KG1 (cell line): ENCODE measurements around the gene CHRND.

Experiments
- DNase-seq: peaks from one replicate; lab custom pipeline; 2025; lab: John Stamatoyannopoulos, UW

CHRND gene

GRCh38 chr2:232487385-232488096, 38.4 kb upstream of the CHRND start, which contains the start of gene ECEL1:
Gene ECEL1 (minus strand): TSS chr2:232487834. CDS start chr2:232486653, 1,181 bp downstream.
- DNase-seq, result no peak

GRCh38 chr2:232488097-232488711, 37.8 kb upstream of the CHRND start:
- no peak for DNase-seq

GRCh38 chr2:232488721-232489300, 37.1 kb upstream of the CHRND start:
- no peak for DNase-seq

- DNase-seq, result no peak
These were observed 36.3 kb upstream of the CHRND start for GRCh38 chr2:232489516-232490220.

GRCh38 chr2:232490221-232491138, 35.5 kb upstream of the CHRND start:
- no peak for DNase-seq

GRCh38 chr2:232491139-232491780, 34.7 kb upstream of the CHRND start:
- no peak for DNase-seq

- no peak for DNase-seq
These were observed 33.6 kb upstream of the CHRND start for GRCh38 chr2:232492236-232492848.

GRCh38 chr2:232492963-232493700, 32.8 kb upstream of the CHRND start:
- no peak for DNase-seq

- DNase-seq, result no peak
These were observed 32.1 kb upstream of the CHRND start for GRCh38 chr2:232493701-232494474.

- DNase-seq, result no peak
These were observed 31.4 kb upstream of the CHRND start for GRCh38 chr2:232494542-232494941.

GRCh38 chr2:232495292-232495691, 30.7 kb upstream of the CHRND start:
- DNase-seq, result no peak

GRCh38 chr2:232496501-232497270, 29.3 kb upstream of the CHRND start:
- no peak for DNase-seq

GRCh38 chr2:232497348-232497747, 28.6 kb upstream of the CHRND start:
- no peak for DNase-seq

GRCh38 chr2:232498452-232498851, 27.5 kb upstream of the CHRND start:
- no peak for DNase-seq

GRCh38 chr2:232501331-232501771, 24.6 kb upstream of the CHRND start:
- DNase-seq, result no peak

GRCh38 chr2:232501794-232502390, 24.1 kb upstream of the CHRND start:
- DNase-seq, result no peak

- DNase-seq, result no peak
These were observed 23.4 kb upstream of the CHRND start for GRCh38 chr2:232502511-232502910.
